ENCODE data around the gene ZNF525. TPM values are rescaled to one million over a fixed set of nuclear protein-coding genes. Genes with fewer than 3 reads are reported as not detected.
A peak's percentile ranks its signal among the peaks of the same experiment; 100 is the strongest.
"Not testable (repeated sequence)": the region's sequence is repeated elsewhere in the genome, so short reads cannot be mapped to it uniquely, and the experiment has no call there.

The ZNF525 gene
- total RNA-seq, 1 experiment from 2014 or later, result 13.1 TPM

DNA sequence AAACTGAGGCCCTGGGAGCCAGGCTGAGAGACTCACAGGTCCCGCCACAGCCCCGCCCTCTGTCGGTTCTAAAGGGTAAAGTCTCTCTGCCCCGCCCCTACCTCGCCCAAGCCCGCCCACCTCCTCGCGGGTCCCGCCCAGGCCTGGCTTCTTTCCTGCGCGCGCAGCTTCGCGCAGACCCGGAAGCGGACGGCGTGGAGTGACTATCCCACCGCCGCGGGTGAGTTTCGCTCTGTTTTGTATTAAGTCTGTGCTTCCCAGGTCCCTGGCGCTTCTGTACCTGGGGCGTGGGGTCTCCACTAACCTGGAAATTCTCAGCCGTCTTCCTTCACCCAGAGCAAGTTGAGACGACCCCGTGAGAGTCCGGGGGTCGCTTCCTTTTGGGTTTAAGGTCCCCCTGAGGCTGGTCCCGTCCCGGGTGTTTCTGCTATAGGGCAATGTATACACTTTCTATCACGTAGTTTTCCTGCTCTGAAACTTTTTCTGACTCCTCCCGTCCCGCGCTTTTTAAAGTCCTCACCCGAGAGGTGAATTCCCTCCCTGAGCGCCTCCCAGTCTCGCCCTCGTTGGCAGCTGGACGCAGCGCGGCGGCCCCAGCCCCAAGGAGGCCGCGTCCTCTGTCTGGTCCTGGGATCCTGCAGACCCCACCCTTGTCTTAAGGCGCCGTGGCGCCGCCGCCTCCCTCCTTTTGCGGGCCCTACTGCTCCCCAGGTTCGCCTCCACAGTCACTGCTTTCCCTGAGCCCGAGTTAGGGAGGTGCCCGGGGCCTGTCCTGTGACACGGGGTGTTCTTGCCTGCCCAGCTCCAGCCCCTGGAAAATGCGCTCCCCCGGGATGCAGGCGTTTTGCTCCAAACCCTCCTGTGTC lies 29.7 kb downstream of the ZNF525 start, which contains the start of gene ZNF765:
TSS of gene ZNF765 (plus strand) at position 176 of the 866 bp plus-strand sequence. CDS start 2,867 bp downstream, outside the sequence.
- H3K9me3 ChIP-seq (ENCODE audit: low read length), result 0 out of 2 replicates have a peak, but pooled peaks cover 4% of the 10 kb centered on the region

DNA sequence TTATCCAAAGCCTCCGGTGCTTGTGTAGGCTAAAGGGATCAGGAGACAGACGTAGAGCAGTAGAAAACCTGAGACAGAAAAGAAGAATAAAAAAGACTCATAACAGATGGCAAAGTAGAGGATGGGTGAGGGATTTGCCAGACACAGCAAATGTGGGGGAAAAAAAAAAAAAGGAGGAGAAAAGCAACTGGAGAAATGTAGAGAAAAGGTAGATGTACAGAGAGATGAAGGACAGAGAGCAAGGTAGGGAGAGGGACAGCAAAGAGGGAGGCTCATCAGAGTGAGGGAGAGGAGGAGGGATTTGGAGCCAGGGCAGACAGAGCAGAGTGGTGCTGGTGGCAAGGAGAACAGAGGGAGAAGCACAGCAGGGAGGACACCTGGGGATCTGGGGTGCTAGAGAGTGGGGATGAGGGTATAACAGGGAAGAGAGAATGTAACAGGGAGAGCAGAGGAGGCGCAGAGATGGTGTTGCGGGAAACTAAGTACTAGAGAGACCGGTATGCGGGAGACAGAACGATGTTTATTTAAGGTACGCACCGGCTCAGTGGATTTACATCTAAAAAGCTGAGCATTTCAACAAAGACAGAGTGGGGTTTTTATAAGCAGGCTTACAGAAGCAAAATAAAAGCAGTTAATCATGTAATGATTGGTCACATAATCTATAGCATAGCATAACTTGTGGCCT lies 30.5 kb downstream of the ZNF525 start:
- CTCF ChIA-PET, result not testable (repeated sequence)

More for the DNA sequence above, 29.7 kb downstream of the ZNF525 start, which contains the start of gene ZNF765:
- H3K4me2 ChIP-seq (ENCODE audit: low read length), result peak within 1 kb of the TSS; percentile 95
- peak within 1 kb of the TSS; percentile 51 for H3K27ac ChIP-seq (ENCODE audit: low read length)
- POLR2A ChIA-PET (ENCODE audit: unreplicated experiment), result no interaction called here
- ATAC-seq (peak; percentile 88), DNase-seq (peak; percentile 94)
- H3K27me3 ChIP-seq (ENCODE audit: low read length), result no peaks in the 10 kb centered on the region
- H2AFZ ChIP-seq (ENCODE audit: low read length), result peak within 1 kb of the TSS; percentile 85
- BruUV-seq (replicated peaks), result TSS peak; percentile 65
- H3K9ac ChIP-seq (ENCODE audit: low read length), result peak within 1 kb of the TSS; percentile 81
- intact Hi-C loops (cut with micrococcal nuclease), result loop anchor here (1.0 to 10.0 kb wide), 4 partner anchors 30 to 200 kb away; partner anchors contain the start of genes ZNF525, ZNF665 and ZNF761
- CTCF ChIA-PET, result interaction anchor here (1.5 kb wide), 1 partner anchor 29 kb away, joined by 3 read pairs; the partner anchor contains the start of gene ZNF525
- H3K4me3 ChIP-seq (ENCODE audit: low read length), result peak within 1 kb of the TSS; percentile 87
- no peaks in the 10 kb centered on the region for H4K20me1 ChIP-seq (ENCODE audit: low read length)
- H3K9me2 ChIP-seq (replicated peaks; ENCODE audit: low read length), result no peaks in the 10 kb centered on the region
- peaks cover 7% of the 10 kb centered on the region; the same call in 1 of the 2 replicates for H3K4me1 ChIP-seq (ENCODE audit: insufficient read depth, low read length)
- peaks cover 18% of the 10 kb centered on the region for H3K36me3 ChIP-seq (ENCODE audit: low read depth, low read length)
- H3F3A ChIP-seq (ENCODE audit: low read length, unreplicated experiment), result no peaks in the 10 kb centered on the region
- TF ChIP-seq EZH2phosphoT487 (IDR thresholded peaks at IDR 0.05; ENCODE audit: borderline replicate concordance, low read length), result no peak
- TF ChIP-seq, protein P1, sequence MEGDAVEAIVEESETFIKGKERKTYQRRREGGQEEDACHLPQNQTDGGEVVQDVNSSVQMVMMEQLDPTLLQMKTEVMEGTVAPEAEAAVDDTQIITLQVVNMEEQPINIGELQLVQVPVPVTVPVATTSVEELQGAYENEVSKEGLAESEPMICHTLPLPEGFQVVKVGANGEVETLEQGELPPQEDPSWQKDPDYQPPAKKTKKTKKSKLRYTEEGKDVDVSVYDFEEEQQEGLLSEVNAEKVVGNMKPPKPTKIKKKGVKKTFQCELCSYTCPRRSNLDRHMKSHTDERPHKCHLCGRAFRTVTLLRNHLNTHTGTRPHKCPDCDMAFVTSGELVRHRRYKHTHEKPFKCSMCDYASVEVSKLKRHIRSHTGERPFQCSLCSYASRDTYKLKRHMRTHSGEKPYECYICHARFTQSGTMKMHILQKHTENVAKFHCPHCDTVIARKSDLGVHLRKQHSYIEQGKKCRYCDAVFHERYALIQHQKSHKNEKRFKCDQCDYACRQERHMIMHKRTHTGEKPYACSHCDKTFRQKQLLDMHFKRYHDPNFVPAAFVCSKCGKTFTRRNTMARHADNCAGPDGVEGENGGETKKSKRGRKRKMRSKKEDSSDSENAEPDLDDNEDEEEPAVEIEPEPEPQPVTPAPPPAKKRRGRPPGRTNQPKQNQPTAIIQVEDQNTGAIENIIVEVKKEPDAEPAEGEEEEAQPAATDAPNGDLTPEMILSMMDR (conservative IDR thresholded peaks at IDR 0.05; ENCODE audit: low read depth, low read length), result peak; percentile 41
- TF ChIP-seq EZH2 (IDR thresholded peaks at IDR 0.05; ENCODE audit: low read length, unreplicated experiment), result no peak
- peaks cover 16% of the 10 kb centered on the region; the same call in 1 of the 2 replicates for H3K79me2 ChIP-seq (ENCODE audit: low read length)

DNA sequence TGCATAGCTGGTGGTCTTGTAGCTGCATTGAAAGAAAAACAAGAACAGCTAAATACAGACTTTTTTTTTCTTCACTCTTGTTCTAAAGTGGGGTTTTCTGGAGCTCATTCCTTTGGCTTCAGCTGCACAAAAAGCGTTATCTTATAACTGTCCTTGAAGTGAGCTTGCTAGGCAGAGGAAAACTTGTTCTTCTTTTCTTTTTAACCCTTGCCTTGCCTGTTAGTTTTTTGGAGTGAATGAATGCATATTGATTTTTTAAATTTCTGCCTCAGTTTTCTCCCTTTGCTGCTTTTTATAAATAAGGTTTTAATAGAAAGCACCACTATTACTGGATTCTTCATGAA lies 31.0 kb downstream of the ZNF525 start:
- no peaks in the 10 kb centered on the region for H3K9me2 ChIP-seq (replicated peaks; ENCODE audit: low read length)
- H4K20me1 ChIP-seq (ENCODE audit: low read length), result no peaks in the 10 kb centered on the region
- TF ChIP-seq, protein P1 (conservative IDR thresholded peaks at IDR 0.05; ENCODE audit: low read depth, low read length), result no peak
- TF ChIP-seq EZH2 (IDR thresholded peaks at IDR 0.05; ENCODE audit: low read length, unreplicated experiment) (no peak), EZH2phosphoT487 (IDR thresholded peaks at IDR 0.05; ENCODE audit: borderline replicate concordance, low read length) (no peak)
- H3K9ac ChIP-seq (ENCODE audit: low read length), result no peak overlapping the region
- ATAC-seq, result no peak
- BruUV-seq (replicated peaks), result no TSS peak
- H2AFZ ChIP-seq (ENCODE audit: low read length), result no peak overlapping the region
- no peak for DNase-seq
- POLR2A ChIA-PET (ENCODE audit: unreplicated experiment), result no interaction called here
- intact Hi-C loops (cut with micrococcal nuclease), result loop anchor here (5.0 to 10.0 kb wide), 2 partner anchors 36 to 202 kb away; partner anchors contain the start of genes ZNF665 and ZNF761
- H3K79me2 ChIP-seq (ENCODE audit: low read length), result peaks cover 16% of the 10 kb centered on the region; the same call in 1 of the 2 replicates
- H3K4me2 ChIP-seq (ENCODE audit: low read length), result peak overlapping the region; percentile 95
- peaks cover 28% of the 10 kb centered on the region for H3K36me3 ChIP-seq (ENCODE audit: low read depth, low read length)
- CTCF ChIA-PET, result no interaction called here
- H3K27ac ChIP-seq (ENCODE audit: low read length), result no peak overlapping the region
- H3F3A ChIP-seq (ENCODE audit: low read length, unreplicated experiment), result no peaks in the 10 kb centered on the region
- peak overlapping the region; percentile 87 for H3K4me3 ChIP-seq (ENCODE audit: low read length)
- no peaks in the 10 kb centered on the region for H3K27me3 ChIP-seq (ENCODE audit: low read length)
- peaks cover 7% of the 10 kb centered on the region; the same call in 1 of the 2 replicates for H3K9me3 ChIP-seq (ENCODE audit: low read length)
- H3K4me1 ChIP-seq (ENCODE audit: insufficient read depth, low read length), result peaks cover 7% of the 10 kb centered on the region; the same call in 1 of the 2 replicates

More for the DNA sequence above, 30.5 kb downstream of the ZNF525 start:
- H3K27ac ChIP-seq (ENCODE audit: low read length); BruUV-seq (replicated peaks); H3F3A ChIP-seq (ENCODE audit: low read length, unreplicated experiment); ATAC-seq; H4K20me1 ChIP-seq (ENCODE audit: low read length); H3K27me3 ChIP-seq (ENCODE audit: low read length); DNase-seq; POLR2A ChIA-PET (ENCODE audit: unreplicated experiment); H3K4me1 ChIP-seq (ENCODE audit: insufficient read depth, low read length); H3K9me3 ChIP-seq (ENCODE audit: low read length); H3K9me2 ChIP-seq (replicated peaks; ENCODE audit: low read length): not testable (repeated sequence)
- Histone ChIP-seq H3K9ac (ENCODE audit: low read length) (peak overlapping the region; percentile 81), H3K36me3 (ENCODE audit: low read depth, low read length) (peaks cover 24% of the 10 kb centered on the region), H3K4me2 (ENCODE audit: low read length) (peak overlapping the region; percentile 95), H3K4me3 (ENCODE audit: low read length) (peak overlapping the region; percentile 87), H2AFZ (ENCODE audit: low read length) (peak overlapping the region; percentile 85), H3K79me2 (ENCODE audit: low read length) (peaks cover 16% of the 10 kb centered on the region; the same call in 1 of the 2 replicates)
- intact Hi-C loops (cut with micrococcal nuclease), result loop anchor here (1.0 to 10.0 kb wide), 4 partner anchors 31 to 201 kb away; partner anchors contain the start of genes ZNF525, ZNF665 and ZNF761

DNA sequence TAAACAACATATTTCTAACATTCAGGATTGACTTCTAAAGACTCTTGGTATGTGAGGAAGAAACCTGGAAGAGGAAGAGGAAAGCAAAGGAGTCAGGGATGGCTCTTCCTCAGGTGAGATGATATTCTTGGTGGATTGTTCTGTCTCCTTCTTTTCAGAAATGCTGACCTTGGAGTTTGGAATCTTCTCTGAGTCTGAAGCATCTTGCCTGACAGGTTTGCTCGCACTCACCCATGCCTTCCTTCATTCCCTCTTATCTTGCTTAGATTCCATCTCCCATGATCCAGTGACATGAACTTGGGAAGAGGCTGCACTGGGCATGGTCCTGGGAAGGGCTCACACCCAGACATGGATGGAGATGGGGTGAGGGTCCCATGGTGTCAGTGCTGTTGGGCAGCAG lies 32.4 kb downstream of the ZNF525 start:
- DNase-seq; H3K27me3 ChIP-seq (ENCODE audit: low read length); H3K4me2 ChIP-seq (ENCODE audit: low read length); H4K20me1 ChIP-seq (ENCODE audit: low read length); H3K27ac ChIP-seq (ENCODE audit: low read length); POLR2A ChIA-PET (ENCODE audit: unreplicated experiment); H3F3A ChIP-seq (ENCODE audit: low read length, unreplicated experiment); H3K4me3 ChIP-seq (ENCODE audit: low read length); H3K4me1 ChIP-seq (ENCODE audit: insufficient read depth, low read length); H3K9ac ChIP-seq (ENCODE audit: low read length); H3K9me2 ChIP-seq (replicated peaks; ENCODE audit: low read length); ATAC-seq; H2AFZ ChIP-seq (ENCODE audit: low read length); CTCF ChIA-PET; BruUV-seq (replicated peaks): not testable (repeated sequence)
- intact Hi-C loops (cut with micrococcal nuclease), result loop anchor here (5.0 to 10.0 kb wide), 2 partner anchors 34 to 203 kb away; partner anchors contain the start of genes ZNF665 and ZNF761
- Histone ChIP-seq H3K9me3 (ENCODE audit: low read length) (peaks cover 14% of the 10 kb centered on the region; the same call in 1 of the 2 replicates), H3K36me3 (ENCODE audit: low read depth, low read length) (peaks cover 41% of the 10 kb centered on the region), H3K79me2 (ENCODE audit: low read length) (peaks cover 16% of the 10 kb centered on the region; the same call in 1 of the 2 replicates)

Measured in PC-3 (cell line).